Measurements from ENCODE around the gene CDC42BPB.
A peak's percentile ranks its signal among the peaks of the same experiment; 100 is the strongest.

CDC42BPB gene

GRCh38 chr14:102996941-102997340, 60.4 kb downstream of the CDC42BPB start:
- no peak for DNase-seq (ENCODE audit: low read depth)

- DNase-seq (ENCODE audit: low read depth), result no peak
Measured at GRCh38 chr14:102994689-102995088, 62.7 kb downstream of the CDC42BPB start.

- DNase-seq (ENCODE audit: low read depth), result no peak
Measured at GRCh38 chr14:102993523-102993922, 63.8 kb downstream of the CDC42BPB start.

GRCh38 chr14:102991376-102991775, 66.0 kb downstream of the CDC42BPB start:
- no peak for DNase-seq (ENCODE audit: low read depth)

GRCh38 chr14:102988054-102988453, 69.3 kb downstream of the CDC42BPB start:
- no peak for DNase-seq (ENCODE audit: low read depth)

- peak; percentile 60 for DNase-seq (ENCODE audit: low read depth)
Measured at GRCh38 chr14:102986810-102987579, 70.4 kb downstream of the CDC42BPB start.

- no peak for DNase-seq (ENCODE audit: low read depth)
Measured at GRCh38 chr14:102985665-102986064, 71.7 kb downstream of the CDC42BPB start.

- no peak for DNase-seq (ENCODE audit: low read depth)
Measured at GRCh38 chr14:102984336-102985102, 72.8 kb downstream of the CDC42BPB start.

- no peak for DNase-seq (ENCODE audit: low read depth)
Measured at GRCh38 chr14:102983496-102983895, 73.9 kb downstream of the CDC42BPB start.

- DNase-seq (ENCODE audit: low read depth), result no peak
Measured at GRCh38 chr14:102982852-102983470, 74.4 kb downstream of the CDC42BPB start.

GRCh38 chr14:102980409-102980810, 76.9 kb downstream of the CDC42BPB start:
- peak; percentile 8 for DNase-seq (ENCODE audit: low read depth)

GRCh38 chr14:102979406-102979805, 77.9 kb downstream of the CDC42BPB start:
- DNase-seq (ENCODE audit: low read depth), result no peak

- DNase-seq (ENCODE audit: low read depth), result no peak
Measured at GRCh38 chr14:102977475-102977874, 79.9 kb downstream of the CDC42BPB start.

- no peak for DNase-seq (ENCODE audit: low read depth)
Measured at GRCh38 chr14:102975662-102976061, 81.7 kb downstream of the CDC42BPB start.

GRCh38 chr14:102973706-102974285, 83.6 kb downstream of the CDC42BPB start:
- no peak for DNase-seq (ENCODE audit: low read depth)

- no peak for DNase-seq (ENCODE audit: low read depth)
Measured at GRCh38 chr14:102971836-102972606, 85.3 kb downstream of the CDC42BPB start.

GRCh38 chr14:102971314-102971713, 86.0 kb downstream of the CDC42BPB start:
- DNase-seq (ENCODE audit: low read depth), result no peak

GRCh38 chr14:102970496-102970895, 86.9 kb downstream of the CDC42BPB start:
- no peak for DNase-seq (ENCODE audit: low read depth)

GRCh38 chr14:102969901-102970300, 87.4 kb downstream of the CDC42BPB start:
- DNase-seq (ENCODE audit: low read depth), result no peak

- DNase-seq (ENCODE audit: low read depth), result no peak
Measured at GRCh38 chr14:102969060-102969791, 88.1 kb downstream of the CDC42BPB start.

GRCh38 chr14:102968306-102968705, 89.0 kb downstream of the CDC42BPB start:
- no peak for DNase-seq (ENCODE audit: low read depth)
